IPS-20b (cell line): ENCODE data around the gene SLC23A2.

ENCODE experiments used
- H3K27ac ChIP-seq: one replicate; pipeline ENCODE4 v1.5.1; 2013; ENCODE audit warnings: low read length
- H3K27me3 ChIP-seq: 2 replicates; pipeline ENCODE4 v1.6.1; 2013; ENCODE audit warnings: mild to moderate bottlenecking, low read length, inconsistent platforms; ENCODE audit not compliant: insufficient read depth
- H3K36me3 ChIP-seq: 2 replicates; pipeline ENCODE4 v1.6.1; 2013; ENCODE audit warnings: low read depth, mild to moderate bottlenecking, inconsistent platforms, low read length, moderate library complexity; ENCODE audit not compliant: insufficient read depth
- H3K4me1 ChIP-seq: 2 replicates; pipeline ENCODE4 v1.6.1; 2013; ENCODE audit warnings: mild to moderate bottlenecking, control low read depth, inconsistent platforms, low read length, moderate library complexity; ENCODE audit not compliant: insufficient read depth
- H3K4me3 ChIP-seq: 2 replicates; pipeline ENCODE4 v1.5.1; 2013; ENCODE audit warnings: mild to moderate bottlenecking, low read length, inconsistent platforms
- H3K9ac ChIP-seq: 2 replicates; pipeline ENCODE4 v1.6.1; 2013; ENCODE audit warnings: low read depth, mild to moderate bottlenecking, inconsistent platforms, low read length, moderate library complexity
- H3K9me3 ChIP-seq: 2 replicates; pipeline ENCODE4 v1.6.1; 2013; ENCODE audit warnings: mild to moderate bottlenecking, low read depth, low read length, inconsistent platforms; ENCODE audit not compliant: insufficient read depth

Gene SLC23A2

GRCh38 chr20:4957939-4958362 lies 43.4 kb downstream of the SLC23A2 start:
- Histone ChIP-seq H3K9me3 (no peaks in the 10 kb centered on the region), H3K27me3 (no peaks in the 10 kb centered on the region), H3K9ac (no peak overlapping the region), H3K27ac (no peak overlapping the region), H3K4me3 (no peak overlapping the region), H3K4me1 (no peaks in the 10 kb centered on the region), H3K36me3 (no peaks in the 10 kb centered on the region)

GRCh38 chr20:4957187-4957586 lies 44.1 kb downstream of the SLC23A2 start:
- no peak overlapping the region for H3K4me3 ChIP-seq
- H3K9ac ChIP-seq, result no peak overlapping the region
- no peaks in the 10 kb centered on the region for H3K27me3 ChIP-seq
- no peaks in the 10 kb centered on the region for H3K36me3 ChIP-seq
- H3K27ac ChIP-seq, result no peak overlapping the region
- no peaks in the 10 kb centered on the region for H3K9me3 ChIP-seq
- no peaks in the 10 kb centered on the region for H3K4me1 ChIP-seq

GRCh38 chr20:4956200-4956810 lies 45.0 kb downstream of the SLC23A2 start:
- Histone ChIP-seq H3K9ac (no peak overlapping the region), H3K4me1 (no peaks in the 10 kb centered on the region; the same call in 1 of the 2 replicates), H3K9me3 (no peaks in the 10 kb centered on the region), H3K36me3 (no peaks in the 10 kb centered on the region), H3K27me3 (no peaks in the 10 kb centered on the region), H3K4me3 (no peak overlapping the region), H3K27ac (no peak overlapping the region)

GRCh38 chr20:4953881-4954280 lies 47.4 kb downstream of the SLC23A2 start:
- Histone ChIP-seq H3K4me3 (no peak overlapping the region), H3K36me3 (no peaks in the 10 kb centered on the region), H3K27ac (no peak overlapping the region), H3K9ac (no peak overlapping the region), H3K9me3 (no peaks in the 10 kb centered on the region), H3K27me3 (no peaks in the 10 kb centered on the region), H3K4me1 (no peaks in the 10 kb centered on the region; the same call in 1 of the 2 replicates)

GRCh38 chr20:4952229-4952628 lies 49.1 kb downstream of the SLC23A2 start:
- Histone ChIP-seq H3K4me3 (no peak overlapping the region), H3K4me1 (peaks cover 11% of the 10 kb centered on the region), H3K27ac (no peak overlapping the region), H3K9me3 (no peaks in the 10 kb centered on the region), H3K27me3 (no peaks in the 10 kb centered on the region), H3K36me3 (no peaks in the 10 kb centered on the region), H3K9ac (no peak overlapping the region)

- no peaks in the 10 kb centered on the region for H3K36me3 ChIP-seq
- no peaks in the 10 kb centered on the region for H3K9me3 ChIP-seq
- no peaks in the 10 kb centered on the region for H3K27me3 ChIP-seq
- H3K9ac ChIP-seq, result no peak overlapping the region
- no peak overlapping the region for H3K27ac ChIP-seq
- H3K4me3 ChIP-seq, result no peak overlapping the region
- peaks cover 11% of the 10 kb centered on the region for H3K4me1 ChIP-seq
These were observed 50.0 kb downstream of the SLC23A2 start for GRCh38 chr20:4951299-4951698.

- Histone ChIP-seq H3K4me1 (peaks cover 11% of the 10 kb centered on the region), H3K27ac (no peak overlapping the region), H3K4me3 (no peak overlapping the region), H3K9ac (no peak overlapping the region), H3K36me3 (no peaks in the 10 kb centered on the region), H3K9me3 (no peaks in the 10 kb centered on the region), H3K27me3 (no peaks in the 10 kb centered on the region)
These were observed 50.5 kb downstream of the SLC23A2 start for GRCh38 chr20:4950841-4951240.

GRCh38 chr20:4950437-4950836 lies 50.9 kb downstream of the SLC23A2 start:
- no peaks in the 10 kb centered on the region for H3K9me3 ChIP-seq
- no peaks in the 10 kb centered on the region for H3K27me3 ChIP-seq
- no peak overlapping the region for H3K9ac ChIP-seq
- H3K4me1 ChIP-seq, result peaks cover 11% of the 10 kb centered on the region
- no peaks in the 10 kb centered on the region for H3K36me3 ChIP-seq
- no peak overlapping the region for H3K27ac ChIP-seq
- no peak overlapping the region for H3K4me3 ChIP-seq

GRCh38 chr20:4949833-4950178 lies 51.5 kb downstream of the SLC23A2 start:
- peaks cover 11% of the 10 kb centered on the region for H3K4me1 ChIP-seq

GRCh38 chr20:4947817-4948559 lies 53.3 kb downstream of the SLC23A2 start:
- Histone ChIP-seq H3K9ac (no peak overlapping the region), H3K27me3 (no peaks in the 10 kb centered on the region), H3K9me3 (no peaks in the 10 kb centered on the region), H3K4me3 (no peak overlapping the region), H3K27ac (no peak overlapping the region), H3K4me1 (peaks cover 11% of the 10 kb centered on the region), H3K36me3 (no peaks in the 10 kb centered on the region)

More at GRCh38 chr20:4949833-4950178, 51.5 kb downstream of the SLC23A2 start:
- no peak overlapping the region for H3K9ac ChIP-seq
- no peaks in the 10 kb centered on the region for H3K27me3 ChIP-seq
- H3K27ac ChIP-seq, result no peak overlapping the region
- no peaks in the 10 kb centered on the region for H3K36me3 ChIP-seq
- H3K4me3 ChIP-seq, result no peak overlapping the region
- no peaks in the 10 kb centered on the region for H3K9me3 ChIP-seq

GRCh38 chr20:4946986-4947385 lies 54.3 kb downstream of the SLC23A2 start:
- H3K4me3 ChIP-seq, result no peak overlapping the region
- no peak overlapping the region for H3K27ac ChIP-seq
- H3K9me3 ChIP-seq, result no peaks in the 10 kb centered on the region
- no peak overlapping the region for H3K9ac ChIP-seq
- H3K36me3 ChIP-seq, result no peaks in the 10 kb centered on the region
- peaks cover 11% of the 10 kb centered on the region for H3K4me1 ChIP-seq
- no peaks in the 10 kb centered on the region for H3K27me3 ChIP-seq

- Histone ChIP-seq H3K9me3 (no peaks in the 10 kb centered on the region), H3K27ac (no peak overlapping the region), H3K9ac (no peak overlapping the region), H3K36me3 (no peaks in the 10 kb centered on the region), H3K4me3 (no peak overlapping the region), H3K27me3 (no peaks in the 10 kb centered on the region), H3K4me1 (peaks cover 11% of the 10 kb centered on the region)
These were observed 54.7 kb downstream of the SLC23A2 start for GRCh38 chr20:4946585-4946984.
